PC-9 (cell line): ENCODE measurements around the gene REPS2. TPM values are rescaled to one million over a fixed set of nuclear protein-coding genes. Genes with fewer than 3 reads are reported as not detected.

Experiments
- BruUV-seq: library from RNA; stranded (reverse); fragments of 400-500 nt; replicated peaks from 2 replicates; lab custom pipeline; 2021; lab: Mats Ljungman, UMichigan
- CTCF ChIA-PET: fragments of 300-600 bp; sonication (Branson Sonifier 250); formaldehyde crosslinking; loops from one replicate; lab custom pipeline; 2022; ENCODE audit warnings: antibody characterized with exemption; lab: Charles Lee
- POLR2A ChIA-PET: fragments of 300-600 bp; sonication (Branson Sonifier 250); formaldehyde crosslinking; loops from one replicate; lab custom pipeline; 2022; ENCODE audit warnings: antibody characterized with exemption; ENCODE audit not compliant: unreplicated experiment; lab: Charles Lee
- DNase-seq, 2 experiments: peaks; one replicate each; pipeline versions ENCODE4 v3.0.0 to v3.0.0-alpha.2; 2015 to 2022; ENCODE audit warnings: mixed read lengths in 1 of 2
- H2AFZ ChIP-seq: fragments of 200-600 bp; sonication (generic); 2 replicates; pipeline ENCODE4 v1.8.1; 2017; ENCODE audit warnings: antibody characterized with exemption
- H3F3A ChIP-seq: fragments of 200-600 bp; sonication (generic); 2 replicates; pipeline ENCODE4 v1.8.1; 2017; ENCODE audit warnings: antibody characterized with exemption, mild to moderate bottlenecking, low read depth; ENCODE audit not compliant: insufficient read depth
- H3K27ac ChIP-seq: fragments of 200-600 bp; sonication (generic); 2 replicates; pipeline ENCODE4 v1.6.1; 2016; ENCODE audit warnings: mixed run types
- H3K27me3 ChIP-seq: fragments of 200-600 bp; sonication (generic); 2 replicates; pipeline ENCODE4 v1.6.1; 2016; ENCODE audit warnings: low read depth, mixed run types; ENCODE audit not compliant: insufficient read depth
- H3K36me3 ChIP-seq: fragments of 200-600 bp; sonication (generic); 2 replicates; pipeline ENCODE4 v1.6.1; 2016; ENCODE audit warnings: low read depth, mixed run types
- H3K4me1 ChIP-seq: fragments of 200-600 bp; sonication (generic); replicated peaks from 2 replicates; pipeline ENCODE4 v1.6.1; 2016; ENCODE audit warnings: mixed run types; ENCODE audit not compliant: insufficient read depth
- H3K4me2 ChIP-seq: fragments of 200-600 bp; sonication (generic); 2 replicates; pipeline ENCODE4 v1.6.1; 2017; ENCODE audit warnings: mixed run types
- H3K4me3 ChIP-seq: fragments of 200-600 bp; sonication (generic); 2 replicates; pipeline ENCODE4 v1.6.1; 2016; ENCODE audit warnings: mixed run types
- H3K79me2 ChIP-seq: fragments of 200-600 bp; sonication (generic); 2 replicates; pipeline ENCODE4 v1.6.1; 2017; ENCODE audit warnings: low read depth, mixed run types
- H3K9me2 ChIP-seq: fragments of 200-600 bp; sonication (generic); 2 replicates; pipeline ENCODE4 v1.8.1; 2017; ENCODE audit warnings: mild to moderate bottlenecking; ENCODE audit not compliant: insufficient read depth
- H3K9me3 ChIP-seq: fragments of 200-600 bp; sonication (generic); 2 replicates; pipeline ENCODE4 v1.8.1; 2016; ENCODE audit warnings: low read depth; ENCODE audit not compliant: insufficient read depth
- H4K20me1 ChIP-seq: fragments of 200-600 bp; sonication (generic); 2 replicates; pipeline ENCODE4 v1.8.1; 2017; ENCODE audit not compliant: insufficient read depth
- CTCF ChIP-seq: fragments of 200-600 bp; sonication (generic); conservative IDR thresholded peaks from 2 replicates; pipeline ENCODE4 v1.6.1; 2017; ENCODE audit warnings: mixed run types, antibody characterized with exemption, mild to moderate bottlenecking, moderate library complexity
- EZH2 ChIP-seq: fragments of 200-600 bp; sonication (generic); IDR thresholded peaks from 2 replicates; pipeline ENCODE4 v1.8.0; 2017; ENCODE audit warnings: antibody characterized with exemption, low read depth
- intact Hi-C: fragments of 100-400 bp; cut with micrococcal nuclease; formaldehyde crosslinking; loops from one replicate; pipeline ENCODE4 v1.10.0; 2022; ENCODE audit not compliant: unreplicated experiment
- total RNA-seq: library from RNA; stranded (reverse); gene quantifications from 2 replicates; pipeline ENCODE4 v1.2.3, GENCODE V29; 2021

Gene REPS2
- total RNA-seq, 1 experiment from 2014 or later, result 29.2 TPM

- no peaks in the 10 kb centered on the region for H3K36me3 ChIP-seq
- intact Hi-C loops, result no loop called here
- H3F3A ChIP-seq, result no peaks in the 10 kb centered on the region
- H3K9me3 ChIP-seq, result peaks cover 4% of the 10 kb centered on the region; the same call in 1 of the 2 replicates
- TF ChIP-seq EZH2 (no peak), CTCF (no peak)
- ChIA-PET POLR2A (no interaction called here), CTCF (no interaction called here)
- no peak overlapping the region for H3K27ac ChIP-seq
- no peaks in the 10 kb centered on the region for H3K27me3 ChIP-seq
- H2AFZ ChIP-seq, result no peak overlapping the region
- H4K20me1 ChIP-seq, result no peaks in the 10 kb centered on the region
- H3K79me2 ChIP-seq, result no peaks in the 10 kb centered on the region
- BruUV-seq, result no TSS peak
- DNase-seq, result no peak
- H3K4me1 ChIP-seq, result no peaks in the 10 kb centered on the region
- no peak overlapping the region for H3K4me2 ChIP-seq
- H3K4me3 ChIP-seq, result no peak overlapping the region
- H3K9me2 ChIP-seq, result no peaks in the 10 kb centered on the region
Observed at GRCh38 chrX:17167915-17168314, 221.5 kb downstream of the REPS2 start.

GRCh38 chrX:17170973-17171372 lies 224.5 kb downstream of the REPS2 start:
- intact Hi-C loops, result no loop called here
- Histone ChIP-seq H3K27me3 (no peaks in the 10 kb centered on the region), H3F3A (no peaks in the 10 kb centered on the region), H4K20me1 (no peaks in the 10 kb centered on the region), H3K79me2 (no peaks in the 10 kb centered on the region), H3K4me3 (no peak overlapping the region), H3K36me3 (no peaks in the 10 kb centered on the region), H3K4me1 (peaks cover 10% of the 10 kb centered on the region), H3K4me2 (no peak overlapping the region), H3K27ac (no peak overlapping the region), H3K9me2 (no peaks in the 10 kb centered on the region), H2AFZ (no peak overlapping the region), H3K9me3 (no peaks in the 10 kb centered on the region)
- BruUV-seq, result no TSS peak
- no peak for DNase-seq
- no peak for TF ChIP-seq EZH2
- TF ChIP-seq CTCF, result no peak
- CTCF ChIA-PET, result no interaction called here
- POLR2A ChIA-PET, result no interaction called here

GRCh38 chrX:17174671-17175070 lies 228.2 kb downstream of the REPS2 start:
- H3K4me2 ChIP-seq, result no peak overlapping the region
- H3K9me3 ChIP-seq, result no peaks in the 10 kb centered on the region
- CTCF ChIA-PET, result no interaction called here
- H2AFZ ChIP-seq, result no peak overlapping the region
- intact Hi-C loops, result no loop called here
- no peaks in the 10 kb centered on the region for H3K36me3 ChIP-seq
- DNase-seq, result no peak
- no peak overlapping the region for H3K27ac ChIP-seq
- H3K27me3 ChIP-seq, result no peaks in the 10 kb centered on the region
- H3K4me1 ChIP-seq, result peaks cover 10% of the 10 kb centered on the region
- no peaks in the 10 kb centered on the region for H4K20me1 ChIP-seq
- H3K79me2 ChIP-seq, result no peaks in the 10 kb centered on the region
- no TSS peak for BruUV-seq
- no peaks in the 10 kb centered on the region for H3K9me2 ChIP-seq
- TF ChIP-seq EZH2, result no peak
- no peak for TF ChIP-seq CTCF
- no peak overlapping the region for H3K4me3 ChIP-seq
- no peaks in the 10 kb centered on the region for H3F3A ChIP-seq
- POLR2A ChIA-PET, result no interaction called here
